ENCODE results near the gene WNK3.
A peak's percentile ranks its signal among the peaks of the same experiment; 100 is the strongest.

The WNK3 gene

GRCh38 chrX:54291758-54292157 lies 66.1 kb downstream of the WNK3 start:
- no peak overlapping the region for H3K4me3 ChIP-seq (ENCODE audit: low read depth, low read length)
- no peak for TF ChIP-seq CTCF (IDR thresholded peaks at IDR 0.05; ENCODE audit: low read depth, low read length, missing control alignments)
- DNase-seq (ENCODE audit: low read depth) = no peak

GRCh38 chrX:54288968-54289367 lies 68.9 kb downstream of the WNK3 start:
- TF ChIP-seq CTCF (IDR thresholded peaks at IDR 0.05; ENCODE audit: low read depth, low read length, missing control alignments) = no peak
- H3K4me3 ChIP-seq (ENCODE audit: low read depth, low read length) = no peak overlapping the region
- DNase-seq (ENCODE audit: low read depth) = no peak

GRCh38 chrX:54288277-54288676 lies 69.6 kb downstream of the WNK3 start:
- no peak for TF ChIP-seq CTCF (IDR thresholded peaks at IDR 0.05; ENCODE audit: low read depth, low read length, missing control alignments)
- no peak for DNase-seq (ENCODE audit: low read depth)
- H3K4me3 ChIP-seq (ENCODE audit: low read depth, low read length) = no peak overlapping the region

GRCh38 chrX:54281676-54282075 lies 76.2 kb downstream of the WNK3 start:
- TF ChIP-seq CTCF (IDR thresholded peaks at IDR 0.05; ENCODE audit: low read depth, low read length, missing control alignments) = no peak
- no peak overlapping the region for H3K4me3 ChIP-seq (ENCODE audit: low read depth, low read length)
- DNase-seq (ENCODE audit: low read depth) = no peak

GRCh38 chrX:54280466-54280865 lies 77.4 kb downstream of the WNK3 start:
- no peak for DNase-seq (ENCODE audit: low read depth)
- TF ChIP-seq CTCF (IDR thresholded peaks at IDR 0.05; ENCODE audit: low read depth, low read length, missing control alignments) = no peak
- no peak overlapping the region for H3K4me3 ChIP-seq (ENCODE audit: low read depth, low read length)

GRCh38 chrX:54271664-54272063 lies 86.2 kb downstream of the WNK3 start:
- DNase-seq (ENCODE audit: low read depth) = no peak
- H3K4me3 ChIP-seq (ENCODE audit: low read depth, low read length) = no peak overlapping the region
- no peak for TF ChIP-seq CTCF (IDR thresholded peaks at IDR 0.05; ENCODE audit: low read depth, low read length, missing control alignments)

- TF ChIP-seq CTCF (IDR thresholded peaks at IDR 0.05; ENCODE audit: low read depth, low read length, missing control alignments) = peak; percentile 15
- no peak overlapping the region for H3K4me3 ChIP-seq (ENCODE audit: low read depth, low read length)
- DNase-seq (ENCODE audit: low read depth) = no peak
Observed at GRCh38 chrX:54248309-54248708, 109.5 kb downstream of the WNK3 start.
